Stimulated activated CD8-positive, alpha-beta memory T cell treated with anti-CD3 and anti-CD28 coated beads, Interleukin-15, amount 100 ng/mL, for 1 hour (primary cell): Measurements from ENCODE around the gene ISLR.

Source experiments
- DNase-seq: peaks from one replicate; pipeline ENCODE4 v3.0.0-alpha.2; 2020; ENCODE audit warnings: low read depth

Gene ISLR

DNA sequence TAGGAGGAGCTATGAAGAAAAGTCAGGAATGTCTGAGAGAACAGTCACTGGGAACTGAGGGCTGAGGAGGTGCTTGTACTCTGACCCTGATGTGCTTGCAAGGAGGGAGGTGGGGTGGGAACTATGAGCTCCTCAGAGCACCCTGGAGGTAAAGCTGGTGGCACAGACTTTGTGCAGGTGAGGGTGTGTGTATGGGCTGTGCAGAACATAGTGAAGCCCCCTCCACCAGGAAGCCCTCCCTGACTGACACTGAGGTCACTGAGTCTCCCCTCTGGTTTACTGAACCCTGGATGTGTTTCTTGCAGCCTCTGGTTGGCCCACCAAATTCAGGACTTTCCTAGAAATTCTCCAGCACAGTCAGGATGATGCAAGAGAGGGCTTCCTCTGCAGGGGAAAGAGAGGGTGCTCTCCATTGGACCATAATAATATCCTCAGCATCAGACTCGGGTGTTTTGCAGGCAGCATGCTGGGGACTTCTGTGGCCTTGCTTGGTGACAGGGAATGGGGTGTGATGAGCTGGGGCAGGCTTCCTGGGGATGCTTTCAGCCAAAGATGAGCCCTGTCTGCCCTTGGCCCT is 1.5 kb upstream of the ISLR start:
- DNase-seq = no peak

GRCh38 chr15:74172701-74173379 is 670 bp upstream of the ISLR start:
- no peak for DNase-seq

DNA sequence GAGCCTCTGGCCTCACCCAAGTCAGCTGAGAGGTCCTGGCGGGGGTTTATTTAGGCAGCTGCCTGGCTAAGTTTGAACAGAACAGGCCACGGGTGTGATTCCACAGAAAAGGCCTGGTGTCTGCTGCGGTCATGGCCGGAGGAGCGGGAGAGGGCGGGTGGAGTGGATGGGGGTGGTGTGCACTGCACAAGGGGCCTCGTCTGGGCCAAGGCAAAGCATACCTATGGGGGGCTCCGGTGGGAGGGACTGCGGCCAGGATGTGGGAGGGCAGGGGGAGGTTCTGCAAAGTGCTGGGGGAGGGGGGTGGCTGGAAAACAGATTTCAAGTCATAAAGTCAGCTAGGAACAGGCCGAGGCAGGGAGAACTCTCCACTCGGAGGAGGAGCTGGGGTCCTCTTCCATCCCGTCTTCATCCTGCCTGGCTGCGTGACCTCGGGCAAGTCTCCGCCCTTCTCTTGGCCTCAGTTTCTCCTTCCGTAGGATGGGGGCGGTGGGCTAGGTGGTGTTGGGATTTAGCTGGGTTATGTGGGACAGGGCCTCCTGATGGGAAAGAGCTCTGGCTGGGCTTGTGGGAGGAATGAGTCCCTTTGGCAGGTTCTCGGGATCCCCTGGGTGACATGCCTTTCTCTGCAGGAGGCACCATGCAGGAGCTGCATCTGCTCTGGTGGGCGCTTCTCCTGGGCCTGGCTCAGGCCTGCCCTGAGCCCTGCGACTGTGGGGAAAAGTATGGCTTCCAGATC is 878 bp downstream of the ISLR start:
- DNase-seq = no peak

DNA sequence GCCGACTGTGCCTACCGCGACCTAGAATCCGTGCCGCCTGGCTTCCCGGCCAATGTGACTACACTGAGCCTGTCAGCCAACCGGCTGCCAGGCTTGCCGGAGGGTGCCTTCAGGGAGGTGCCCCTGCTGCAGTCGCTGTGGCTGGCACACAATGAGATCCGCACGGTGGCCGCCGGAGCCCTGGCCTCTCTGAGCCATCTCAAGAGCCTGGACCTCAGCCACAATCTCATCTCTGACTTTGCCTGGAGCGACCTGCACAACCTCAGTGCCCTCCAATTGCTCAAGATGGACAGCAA is 1.4 kb downstream of the ISLR start:
- DNase-seq = no peak

DNA sequence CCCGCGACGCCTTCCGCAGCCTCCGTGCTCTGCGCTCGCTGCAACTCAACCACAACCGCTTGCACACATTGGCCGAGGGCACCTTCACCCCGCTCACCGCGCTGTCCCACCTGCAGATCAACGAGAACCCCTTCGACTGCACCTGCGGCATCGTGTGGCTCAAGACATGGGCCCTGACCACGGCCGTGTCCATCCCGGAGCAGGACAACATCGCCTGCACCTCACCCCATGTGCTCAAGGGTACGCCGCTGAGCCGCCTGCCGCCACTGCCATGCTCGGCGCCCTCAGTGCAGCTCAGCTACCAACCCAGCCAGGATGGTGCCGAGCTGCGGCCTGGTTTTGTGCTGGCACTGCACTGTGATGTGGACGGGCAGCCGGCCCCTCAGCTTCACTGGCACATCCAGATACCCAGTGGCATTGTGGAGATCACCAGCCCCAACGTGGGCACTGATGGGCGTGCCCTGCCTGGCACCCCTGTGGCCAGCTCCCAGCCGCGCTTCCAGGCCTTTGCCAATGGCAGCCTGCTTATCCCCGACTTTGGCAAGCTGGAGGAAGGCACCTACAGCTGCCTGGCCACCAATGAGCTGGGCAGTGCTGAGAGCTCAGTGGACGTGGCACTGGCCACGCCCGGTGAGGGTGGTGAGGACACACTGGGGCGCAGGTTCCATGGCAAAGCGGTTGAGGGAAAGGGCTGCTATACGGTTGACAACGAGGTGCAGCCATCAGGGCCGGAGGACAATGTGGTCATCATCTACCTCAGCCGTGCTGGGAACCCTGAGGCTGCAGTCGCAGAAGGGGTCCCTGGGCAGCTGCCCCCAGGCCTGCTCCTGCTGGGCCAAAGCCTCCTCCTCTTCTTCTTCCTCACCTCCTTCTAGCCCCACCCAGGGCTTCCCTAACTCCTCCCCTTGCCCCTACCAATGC is 2.0 kb downstream of the ISLR start:
- DNase-seq = no peak

DNA sequence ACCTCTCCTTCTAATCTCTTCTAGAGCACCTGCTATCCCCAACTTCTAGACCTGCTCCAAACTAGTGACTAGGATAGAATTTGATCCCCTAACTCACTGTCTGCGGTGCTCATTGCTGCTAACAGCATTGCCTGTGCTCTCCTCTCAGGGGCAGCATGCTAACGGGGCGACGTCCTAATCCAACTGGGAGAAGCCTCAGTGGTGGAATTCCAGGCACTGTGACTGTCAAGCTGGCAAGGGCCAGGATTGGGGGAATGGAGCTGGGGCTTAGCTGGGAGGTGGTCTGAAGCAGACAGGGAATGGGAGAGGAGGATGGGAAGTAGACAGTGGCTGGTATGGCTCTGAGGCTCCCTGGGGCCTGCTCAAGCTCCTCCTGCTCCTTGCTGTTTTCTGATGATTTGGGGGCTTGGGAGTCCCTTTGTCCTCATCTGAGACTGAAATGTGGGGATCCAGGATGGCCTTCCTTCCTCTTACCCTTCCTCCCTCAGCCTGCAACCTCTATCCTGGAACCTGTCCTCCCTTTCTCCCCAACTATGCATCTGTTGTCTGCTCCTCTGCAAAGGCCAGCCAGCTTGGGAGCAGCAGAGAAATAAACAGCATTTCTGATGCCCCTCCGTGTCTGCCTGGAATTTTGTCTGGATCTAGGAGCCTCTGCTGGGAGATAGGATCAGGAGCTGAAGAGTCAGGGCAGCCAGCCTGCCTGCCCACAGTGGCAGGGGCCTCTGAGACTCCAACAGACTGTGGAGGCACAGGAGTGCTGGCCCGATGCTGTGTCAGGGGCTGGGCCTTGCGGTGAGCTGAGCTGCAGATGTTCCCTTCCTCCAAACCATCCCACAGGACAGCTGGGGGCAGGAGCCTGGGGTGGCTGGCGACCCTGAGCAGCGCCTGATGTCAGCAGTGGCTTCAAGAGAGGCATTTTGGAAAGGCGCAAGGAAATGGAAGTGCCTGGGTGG is 3.0 kb downstream of the ISLR start:
- no peak for DNase-seq

- DNase-seq = no peak
Measured at GRCh38 chr15:74178326-74179100, 5.0 kb downstream of the ISLR start.

GRCh38 chr15:74179101-74179841 is 5.8 kb downstream of the ISLR start:
- no peak for DNase-seq

GRCh38 chr15:74179983-74180880 is 6.7 kb downstream of the ISLR start:
- DNase-seq = no peak

GRCh38 chr15:74180881-74181602 is 7.5 kb downstream of the ISLR start:
- DNase-seq = no peak

DNA sequence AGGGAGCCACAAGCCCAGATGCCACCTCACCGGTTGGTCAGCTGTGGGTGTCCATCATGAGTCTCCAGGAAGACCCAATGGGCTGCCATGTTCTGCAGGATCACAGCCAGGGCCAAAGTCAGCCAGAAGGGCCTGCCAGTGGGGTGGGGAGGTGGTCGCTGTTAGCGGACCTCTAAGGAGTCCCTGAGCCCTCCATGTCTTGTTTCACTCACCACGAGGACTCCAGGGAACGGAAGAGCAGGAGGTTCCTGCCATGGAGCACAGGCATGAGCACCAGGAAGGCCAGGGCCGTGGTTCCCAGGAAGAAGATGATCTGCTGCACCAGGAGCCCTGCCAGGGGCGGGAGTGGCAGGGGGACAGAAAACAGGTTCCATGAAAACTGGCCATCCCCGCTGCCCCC is 8.6 kb downstream of the ISLR start:
- no peak for DNase-seq

GRCh38 chr15:74184582-74185091 is 11.1 kb downstream of the ISLR start:
- no peak for DNase-seq

DNA sequence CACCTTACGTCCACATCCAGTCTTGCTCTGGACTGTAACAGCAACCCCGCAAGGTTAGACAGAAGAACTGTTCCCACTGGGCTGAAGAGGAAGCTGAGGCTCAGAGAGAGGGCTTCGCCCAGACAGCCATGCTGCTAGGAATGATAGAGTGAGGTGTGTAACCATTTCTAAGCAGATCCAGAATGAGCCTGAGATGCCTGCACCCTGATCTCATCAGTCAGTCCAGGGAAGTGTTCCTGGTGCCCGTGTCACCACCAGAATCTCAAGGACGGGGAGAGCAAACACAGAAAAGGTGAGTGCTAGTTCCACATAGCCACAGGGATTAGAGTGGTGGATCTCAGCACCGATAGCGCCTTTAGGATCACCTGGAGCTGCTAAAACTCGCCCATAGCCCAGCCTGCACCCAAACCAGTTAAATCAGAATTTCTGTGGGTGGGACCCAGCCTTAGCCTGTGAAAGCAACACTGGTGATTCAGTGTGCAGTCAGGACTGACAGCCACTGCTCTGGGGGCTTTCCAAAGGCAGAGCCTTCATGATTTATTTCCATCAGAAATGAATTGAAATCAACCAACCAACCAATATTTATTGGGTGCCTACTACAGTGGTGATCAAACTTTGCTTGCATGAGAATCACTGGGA is 12.3 kb downstream of the ISLR start:
- DNase-seq = no peak

DNA sequence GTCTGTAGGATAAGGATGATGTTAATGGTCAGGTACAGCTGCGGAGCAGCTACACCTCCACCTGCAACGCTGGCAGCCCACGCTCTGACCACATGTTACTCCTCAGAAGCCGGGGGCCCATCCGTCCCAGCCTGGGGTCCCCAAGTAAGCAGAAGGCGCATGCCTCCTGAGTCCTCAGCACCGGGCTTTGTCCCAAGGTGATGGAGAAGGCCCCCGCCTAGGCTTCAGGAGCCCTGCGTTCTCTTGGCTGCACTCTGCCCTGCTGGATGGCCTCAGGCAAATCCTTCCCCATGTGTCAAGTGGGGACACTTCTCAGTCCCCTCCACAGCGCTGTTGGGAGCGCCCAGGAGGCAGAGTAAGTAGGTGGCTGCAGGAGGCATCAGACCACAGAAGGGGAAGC is 14.7 kb downstream of the ISLR start:
- no peak for DNase-seq

- DNase-seq = no peak
Measured at GRCh38 chr15:74191798-74192197, 18.3 kb downstream of the ISLR start.

DNA sequence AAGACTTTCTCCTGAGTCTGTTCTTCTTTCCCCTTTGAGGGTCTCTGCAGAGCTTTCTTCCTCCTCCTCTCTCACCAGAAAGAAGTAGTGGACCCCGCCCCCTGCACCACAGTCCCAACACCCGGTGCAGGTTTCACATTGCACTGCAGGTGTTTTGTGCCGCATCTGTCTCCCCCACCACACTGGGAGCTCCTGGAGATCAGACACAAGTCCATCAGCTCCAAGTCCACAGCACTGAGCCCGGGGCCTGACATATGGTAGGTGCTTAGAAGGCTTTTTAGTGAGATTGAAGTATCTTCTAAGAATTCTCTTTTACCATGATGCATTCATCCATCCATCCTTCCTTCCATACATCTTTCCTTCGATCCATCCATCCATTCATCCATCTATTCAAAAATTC is 19.2 kb downstream of the ISLR start:
- no peak for DNase-seq

DNA sequence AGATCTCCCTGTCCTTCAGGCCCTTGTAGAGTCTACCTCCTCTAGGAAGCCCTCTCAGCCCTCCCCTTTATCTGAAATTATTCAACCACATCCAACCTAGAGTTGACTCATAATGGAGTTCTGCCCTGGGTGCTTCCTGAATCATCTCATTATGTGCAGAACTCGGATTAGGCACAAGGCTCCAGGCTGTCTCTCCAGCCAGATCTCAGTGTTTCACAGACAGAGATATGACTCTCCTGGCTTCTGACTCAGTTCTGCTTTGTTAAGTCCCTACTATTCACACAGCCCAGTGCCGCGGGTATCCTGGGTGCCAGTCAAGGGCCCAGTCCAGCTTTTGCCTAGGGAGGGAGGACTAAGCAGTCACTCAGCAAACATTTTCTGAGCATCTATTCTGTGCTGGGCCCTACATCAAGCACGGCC is 19.8 kb downstream of the ISLR start:
- DNase-seq = no peak
